H54 (cell line): ENCODE measurements around the gene ZDHHC9.

Experiments
- DNase-seq: peaks from one replicate; pipeline ENCODE4 v3.0.0; 2011; ENCODE audit warnings: low spot score, mixed read lengths; ENCODE audit not compliant: insufficient read length
- FAIRE-seq: peaks from 3 replicates; lab custom pipeline; 2011; peaks lifted over from hg19 to GRCh38; lab: Jason Lieb, UNC
- POLR2A ChIP-seq: IDR thresholded peaks from 2 replicates; pipeline ENCODE4 v1.6.1; 2011; ENCODE audit warnings: low read depth, mild to moderate bottlenecking, low read length

Gene ZDHHC9

GRCh38 chrX:129754056-129755024 is 89.3 kb downstream of the ZDHHC9 start:
- no peak for TF ChIP-seq POLR2A
- FAIRE-seq = no peak

More at GRCh38 chrX:129754056-129755024, 89.3 kb downstream of the ZDHHC9 start:
- no peak for DNase-seq
